GM19328 (cell line): Measurements from ENCODE around the gene USF2.

Experiments
- ATAC-seq: cut with Tn5 transposase; IDR thresholded peaks from one replicate; pipeline ENCODE4 v1.9.1; 2021; ENCODE audit warnings: mild to moderate bottlenecking, moderate library complexity; ENCODE audit not compliant: unreplicated experiment

USF2 gene

GRCh38 chr19:35316560-35316959 lies 47.8 kb downstream of the USF2 start:
- ATAC-seq, result no peak

GRCh38 chr19:35317464-35318043 lies 48.8 kb downstream of the USF2 start:
- ATAC-seq, result no peak

GRCh38 chr19:35318679-35319448 lies 50.1 kb downstream of the USF2 start:
- no peak for ATAC-seq

DNA sequence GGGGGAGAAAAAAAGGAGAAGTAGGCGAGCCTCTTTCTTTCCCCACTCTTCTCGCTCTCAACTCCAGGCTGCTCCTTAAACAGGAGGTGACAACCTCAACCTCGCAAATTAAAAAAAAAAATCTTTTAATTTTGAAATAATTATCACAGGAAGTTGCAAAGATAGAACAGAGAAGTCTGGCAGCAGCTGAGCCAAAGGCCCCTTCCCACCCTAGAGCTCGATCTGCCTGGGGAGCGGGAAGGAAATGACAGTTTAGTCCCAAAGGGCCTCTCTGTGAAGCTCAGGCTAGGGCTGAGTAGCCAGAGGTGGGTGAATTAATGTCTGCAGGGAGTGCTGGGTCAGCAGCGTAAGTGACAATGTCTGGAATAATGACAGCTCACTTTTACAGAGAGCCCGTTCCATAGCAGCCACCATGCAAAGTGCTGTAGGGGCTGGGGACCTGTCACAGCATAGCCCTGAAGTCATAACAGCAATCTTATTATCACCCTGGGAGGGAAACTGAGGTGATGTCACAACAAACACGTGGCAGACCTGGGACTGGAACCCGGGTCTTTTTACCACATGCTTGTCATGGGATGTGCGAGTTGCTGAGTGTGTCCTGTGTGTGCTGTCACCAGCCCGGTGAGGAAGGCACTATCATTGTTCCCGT lies 51.4 kb downstream of the USF2 start:
- no peak for ATAC-seq

DNA sequence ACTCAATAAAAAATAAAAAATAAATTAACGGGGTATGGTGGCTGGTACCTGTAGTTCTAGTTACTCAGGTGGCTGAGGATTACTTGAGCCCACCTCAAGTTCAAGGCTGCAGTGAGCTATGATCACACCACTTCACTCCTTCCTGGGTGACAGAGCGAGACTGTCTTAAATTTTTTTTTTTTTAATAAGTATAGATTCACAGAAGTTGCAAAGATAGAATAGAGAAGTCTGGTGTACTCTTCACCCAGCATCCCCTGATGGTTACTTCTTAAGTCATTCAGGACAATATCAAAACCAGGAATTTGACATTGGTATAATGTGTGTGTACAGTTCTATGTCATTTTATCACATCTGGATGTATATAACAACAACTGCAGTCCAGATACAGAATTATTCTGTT lies 52.5 kb downstream of the USF2 start:
- no peak for ATAC-seq

DNA sequence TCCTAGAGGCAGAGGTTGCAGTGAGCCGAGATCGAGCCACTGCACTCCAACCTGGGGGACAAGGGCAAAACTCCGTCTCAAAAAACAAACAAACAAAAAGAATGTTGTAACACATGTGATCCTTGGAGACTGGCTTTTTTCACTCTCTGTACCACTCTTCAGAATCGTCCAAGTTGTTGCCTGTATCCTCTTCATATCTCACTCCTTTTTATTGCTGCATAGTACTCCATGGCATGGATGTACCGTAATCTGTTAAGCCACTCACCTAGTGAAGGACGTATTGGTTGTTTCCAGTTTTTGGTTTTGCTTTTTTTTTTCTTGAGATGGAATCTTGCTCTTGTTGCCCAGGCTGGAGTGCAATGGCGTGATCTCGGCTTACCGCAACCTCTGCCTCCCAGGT lies 53.3 kb downstream of the USF2 start:
- ATAC-seq, result no peak

- ATAC-seq, result no peak
Measured at GRCh38 chr19:35327642-35328041, 58.9 kb downstream of the USF2 start.

DNA sequence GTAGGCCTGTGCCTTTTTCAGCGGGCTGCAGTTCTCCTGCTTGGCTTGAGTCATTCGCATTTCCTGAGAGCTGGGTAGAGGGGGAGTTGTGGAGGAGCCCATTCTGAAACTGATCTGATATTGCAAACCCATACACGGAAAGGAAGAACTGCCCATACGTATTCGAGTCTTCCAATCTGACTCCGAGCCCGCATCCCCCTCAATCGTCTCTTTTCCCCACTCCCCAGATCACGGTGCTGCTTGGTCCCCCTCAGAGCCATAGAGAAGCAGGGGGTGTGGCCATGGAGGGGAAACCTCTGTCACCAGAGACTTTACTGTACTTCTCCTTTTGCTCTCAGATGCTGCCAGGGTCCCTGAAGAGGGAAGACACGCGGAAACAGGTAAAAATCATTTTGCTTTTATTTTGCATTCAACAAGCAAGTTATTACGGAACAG lies 60.1 kb downstream of the USF2 start, which contains the start of gene CD22:
Gene CD22 (plus strand): TSS at position 337 of the 435 bp plus-strand sequence. CDS start 2,854 bp downstream, outside the sequence.
- no peak for ATAC-seq

GRCh38 chr19:35329323-35329722 lies 60.6 kb downstream of the USF2 start:
- ATAC-seq, result no peak
